Mammary epithelial cell (primary cell): ENCODE measurements around the gene PLEKHS1.

Experiments used
- EZH2 ChIP-seq: IDR thresholded peaks from 2 replicates; pipeline ENCODE4 v1.6.1; 2012; ENCODE audit warnings: low read length, inconsistent platforms, borderline replicate concordance
- TF ChIP-seq, protein P1 (sequence below), 2 donors: IDR thresholded peaks in 1 of 2; conservative IDR thresholded peaks in 1 of 2; 2 replicates each; pipeline ENCODE4 v1.5.1; 2011 to 2012; ENCODE audit warnings: inconsistent platforms in 2 of 2, low read length in 2 of 2, mild to moderate bottlenecking in 2 of 2, control low read depth in 1 of 2, low read depth in 1 of 2; ENCODE audit not compliant: insufficient read depth in 1 of 2; ENCODE audit errors: extremely low read depth in 1 of 2

DNA sequence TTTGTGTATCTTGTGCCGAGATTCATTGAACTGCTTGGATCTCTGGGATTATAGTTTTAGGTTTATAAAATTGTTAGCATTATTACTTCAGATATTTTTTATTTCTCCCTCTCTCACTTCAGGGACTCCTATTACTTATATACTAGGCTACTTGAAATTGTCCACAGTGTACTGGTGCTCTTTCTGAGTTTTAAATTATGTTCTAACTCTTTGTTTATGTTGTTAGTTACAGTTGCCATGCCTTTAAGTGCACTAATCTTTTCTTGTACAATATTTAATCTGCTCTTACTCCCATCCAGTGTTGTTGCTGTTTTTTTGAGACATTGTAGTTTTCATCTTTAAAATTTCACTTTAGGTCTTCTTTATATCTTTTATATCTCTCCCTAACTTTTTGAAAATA, 13.1 kb downstream of the PLEKHS1 start:
- TF ChIP-seq, protein P1, sequence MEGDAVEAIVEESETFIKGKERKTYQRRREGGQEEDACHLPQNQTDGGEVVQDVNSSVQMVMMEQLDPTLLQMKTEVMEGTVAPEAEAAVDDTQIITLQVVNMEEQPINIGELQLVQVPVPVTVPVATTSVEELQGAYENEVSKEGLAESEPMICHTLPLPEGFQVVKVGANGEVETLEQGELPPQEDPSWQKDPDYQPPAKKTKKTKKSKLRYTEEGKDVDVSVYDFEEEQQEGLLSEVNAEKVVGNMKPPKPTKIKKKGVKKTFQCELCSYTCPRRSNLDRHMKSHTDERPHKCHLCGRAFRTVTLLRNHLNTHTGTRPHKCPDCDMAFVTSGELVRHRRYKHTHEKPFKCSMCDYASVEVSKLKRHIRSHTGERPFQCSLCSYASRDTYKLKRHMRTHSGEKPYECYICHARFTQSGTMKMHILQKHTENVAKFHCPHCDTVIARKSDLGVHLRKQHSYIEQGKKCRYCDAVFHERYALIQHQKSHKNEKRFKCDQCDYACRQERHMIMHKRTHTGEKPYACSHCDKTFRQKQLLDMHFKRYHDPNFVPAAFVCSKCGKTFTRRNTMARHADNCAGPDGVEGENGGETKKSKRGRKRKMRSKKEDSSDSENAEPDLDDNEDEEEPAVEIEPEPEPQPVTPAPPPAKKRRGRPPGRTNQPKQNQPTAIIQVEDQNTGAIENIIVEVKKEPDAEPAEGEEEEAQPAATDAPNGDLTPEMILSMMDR (conservative IDR thresholded peaks at IDR 0.05 in 1 of 2, IDR thresholded peaks at IDR 0.05 in 1 of 2; ENCODE audit: extremely low read depth in 1 of 2, insufficient read depth in 1 of 2, low read depth in 1 of 2, low read length in 2 of 2), result no peak
- no peak for TF ChIP-seq EZH2
